ENCODE data around the gene GPX4. TPM values are rescaled to one million over a fixed set of nuclear protein-coding genes. Genes with fewer than 3 reads are reported as not detected.

GPX4 gene
- total and polyA plus RNA-seq, 9 of the 15 experiments (the other 6 are each of a cell fraction or from before 2014, with no cell fraction given) = 61.4 to 661 (median 349) TPM

GRCh38 chr19:1063030-1063908 is 40.5 kb upstream of the GPX4 start (continued):
- TF ChIP-seq VEZF1 (CRISPR knock-in tag; IDR thresholded peaks at IDR 0.05) (peak; percentile 52; the same call in 1 of the 2 replicates), SP1 (CRISPR knock-in tag; IDR thresholded peaks at IDR 0.05) (peak; percentile 78), GABPB2 (CRISPR knock-in tag; conservative IDR thresholded peaks at IDR 0.05) (no peak), ZNF764 (CRISPR knock-in tag; IDR thresholded peaks at IDR 0.05; ENCODE audit: low read depth) (no peak), ZNF444 (CRISPR knock-in tag; IDR thresholded peaks at IDR 0.05) (no peak), SMAD2 (IDR thresholded peaks at IDR 0.05; ENCODE audit: low read depth, low read length) (no peak), TRIM28 (IDR thresholded peaks at IDR 0.05) (no peak), ARNT (IDR thresholded peaks at IDR 0.05) (no peak), MCM2 (IDR thresholded peaks at IDR 0.05; ENCODE audit: low read depth) (no peak), ZNF212 (CRISPR knock-in tag; IDR thresholded peaks at IDR 0.05) (no peak), ETS2 (tag; IDR thresholded peaks at IDR 0.05; ENCODE audit: borderline replicate concordance, poor library complexity, severe bottlenecking) (no peak), CBX8 (IDR thresholded peaks at IDR 0.05; ENCODE audit: borderline replicate concordance, extremely low read depth, low read depth, low read length, poor library complexity, severe bottlenecking) (no peak), MTA3 (IDR thresholded peaks at IDR 0.05; ENCODE audit: borderline replicate concordance) (no peak), ZNF592 (IDR thresholded peaks at IDR 0.05) (no peak), ZNF785 (CRISPR knock-in tag; IDR thresholded peaks at IDR 0.05) (no peak), ERF (CRISPR knock-in tag; IDR thresholded peaks at IDR 0.05) (no peak; the same call in 1 of the 2 replicates), ZBTB33 (CRISPR knock-in tag; IDR thresholded peaks at IDR 0.05) (peak; percentile 94)
- TF ChIP-seq, protein P1, sequence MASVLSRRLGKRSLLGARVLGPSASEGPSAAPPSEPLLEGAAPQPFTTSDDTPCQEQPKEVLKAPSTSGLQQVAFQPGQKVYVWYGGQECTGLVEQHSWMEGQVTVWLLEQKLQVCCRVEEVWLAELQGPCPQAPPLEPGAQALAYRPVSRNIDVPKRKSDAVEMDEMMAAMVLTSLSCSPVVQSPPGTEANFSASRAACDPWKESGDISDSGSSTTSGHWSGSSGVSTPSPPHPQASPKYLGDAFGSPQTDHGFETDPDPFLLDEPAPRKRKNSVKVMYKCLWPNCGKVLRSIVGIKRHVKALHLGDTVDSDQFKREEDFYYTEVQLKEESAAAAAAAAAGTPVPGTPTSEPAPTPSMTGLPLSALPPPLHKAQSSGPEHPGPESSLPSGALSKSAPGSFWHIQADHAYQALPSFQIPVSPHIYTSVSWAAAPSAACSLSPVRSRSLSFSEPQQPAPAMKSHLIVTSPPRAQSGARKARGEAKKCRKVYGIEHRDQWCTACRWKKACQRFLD (CRISPR knock-in tag; IDR thresholded peaks at IDR 0.05) = no peak
